MCF 10A (cell line): ENCODE data around the gene CLEC16A. TPM values are rescaled to one million over a fixed set of nuclear protein-coding genes. Genes with fewer than 3 reads are reported as not detected.
"Not testable (repeated sequence)": the region's sequence is repeated elsewhere in the genome, so short reads cannot be mapped to it uniquely, and the experiment has no call there.

ENCODE experiments used
- BruUV-seq: library from RNA; stranded (reverse); fragments of 400-500 nt; replicated peaks from 2 replicates; lab custom pipeline; 2021; lab: Mats Ljungman, UMichigan
- CTCF ChIA-PET: fragments of 300-600 bp; sonication (Branson Sonifier 250); formaldehyde crosslinking; extraction: SDS; loops from one replicate; lab custom pipeline; 2021; ENCODE audit warnings: antibody characterized with exemption, inconsistent platforms; lab: Yijun Ruan, JAX
- POLR2A ChIA-PET: fragments of 300-600, 350-650 bp; sonication (Branson Sonifier 250); formaldehyde crosslinking; extraction: SDS; loops from one replicate; lab custom pipeline; 2020; ENCODE audit warnings: antibody characterized with exemption, inconsistent platforms; lab: Yijun Ruan, JAX
- DNase-seq: peaks from one replicate; pipeline ENCODE4 v3.0.0-alpha.2; 2018; ENCODE audit not compliant: unreplicated experiment
- H3K27ac Mint-ChIP-seq: one replicate; pipeline ENCODE4 v1.8.0; 2022; ENCODE audit warnings: mild to moderate bottlenecking, low read depth, mixed read lengths; ENCODE audit not compliant: unreplicated experiment
- H3K27me3 Mint-ChIP-seq: one replicate; pipeline ENCODE4 v1.8.0; 2022; ENCODE audit warnings: mixed read lengths; ENCODE audit not compliant: insufficient read depth, unreplicated experiment
- H3K36me3 Mint-ChIP-seq: one replicate; pipeline ENCODE4 v1.8.0; 2022; ENCODE audit warnings: mild to moderate bottlenecking, moderate library complexity, mixed read lengths; ENCODE audit not compliant: insufficient read depth, unreplicated experiment
- H3K4me1 Mint-ChIP-seq: one replicate; pipeline ENCODE4 v1.8.0; 2022; ENCODE audit warnings: mixed read lengths; ENCODE audit not compliant: insufficient read depth, unreplicated experiment
- H3K4me3 Mint-ChIP-seq: one replicate; pipeline ENCODE4 v1.8.0; 2022; ENCODE audit warnings: mild to moderate bottlenecking, moderate library complexity, mixed read lengths; ENCODE audit not compliant: unreplicated experiment
- H3K9me3 Mint-ChIP-seq: one replicate; pipeline ENCODE4 v1.8.0; 2022; ENCODE audit warnings: mixed read lengths; ENCODE audit not compliant: unreplicated experiment
- intact Hi-C: fragments of 100-400 bp; cut with micrococcal nuclease; formaldehyde crosslinking; loops from 2 replicates; pipeline ENCODE4 v1.14.1; 2022
- total RNA-seq: library from RNA; stranded (reverse); gene quantifications from 2 replicates; pipeline ENCODE4 v1.2.3, GENCODE V29; 2022
- TF ChIP-seq, protein P1 (sequence below): fragments of 200-600 bp; IDR thresholded peaks from one replicate; pipeline ENCODE4 v1.8.0; 2022; ENCODE audit warnings: antibody characterized with exemption, mild to moderate bottlenecking; ENCODE audit not compliant: unreplicated experiment

The CLEC16A gene
- total RNA-seq, 1 experiment from 2014 or later: 32.4 TPM

DNA sequence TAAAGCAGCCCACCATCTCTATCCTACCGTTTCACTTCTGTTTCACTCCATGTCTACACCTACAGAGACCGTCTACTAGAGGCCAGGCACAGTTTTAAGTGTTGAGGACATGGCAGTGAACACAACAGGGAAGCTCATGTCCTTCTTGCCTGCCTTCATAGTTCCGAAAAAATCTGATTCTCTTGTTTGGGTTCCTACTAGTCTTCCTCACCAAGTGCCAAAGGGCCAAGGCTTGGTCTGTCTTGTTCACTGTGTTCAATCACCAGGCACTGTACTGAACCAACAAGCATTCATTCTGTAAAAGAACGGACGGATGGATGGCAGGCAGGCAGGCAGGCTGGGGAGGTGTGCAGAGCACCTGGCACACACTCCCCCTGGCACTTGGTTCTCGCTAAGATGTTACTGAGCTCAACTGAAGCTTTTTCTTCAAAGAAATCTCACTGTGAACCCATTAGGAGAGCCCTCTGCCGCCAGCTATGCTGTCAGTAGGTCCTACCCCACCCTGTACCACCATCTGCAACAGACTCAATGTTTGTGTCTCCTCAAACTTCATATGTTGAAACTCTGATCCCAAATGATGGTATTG lies 4.6 kb upstream of the CLEC16A start:
- H3K27ac Mint-ChIP-seq: no peak overlapping the region
- peaks cover 36% of the 10 kb centered on the region for H3K4me1 Mint-ChIP-seq
- peak overlapping the region; percentile 94 for H3K4me3 Mint-ChIP-seq
- no peaks in the 10 kb centered on the region for H3K27me3 Mint-ChIP-seq
- DNase-seq: no peak
- intact Hi-C loops: loop anchor here (5.0 kb wide), 1 partner anchor 77 kb away; no protein-coding TSS in a partner anchor
- H3K36me3 Mint-ChIP-seq: peaks cover 10% of the 10 kb centered on the region
- ChIA-PET CTCF (interaction anchor here (0.6 to 2.7 kb wide), 4 partner anchors 15 to 425 kb away, joined by 3 to 9 read pairs (median 5); no protein-coding TSS in a partner anchor), POLR2A (no interaction called here)
- BruUV-seq: no TSS peak
- no peaks in the 10 kb centered on the region for H3K9me3 Mint-ChIP-seq
- TF ChIP-seq, protein P1, sequence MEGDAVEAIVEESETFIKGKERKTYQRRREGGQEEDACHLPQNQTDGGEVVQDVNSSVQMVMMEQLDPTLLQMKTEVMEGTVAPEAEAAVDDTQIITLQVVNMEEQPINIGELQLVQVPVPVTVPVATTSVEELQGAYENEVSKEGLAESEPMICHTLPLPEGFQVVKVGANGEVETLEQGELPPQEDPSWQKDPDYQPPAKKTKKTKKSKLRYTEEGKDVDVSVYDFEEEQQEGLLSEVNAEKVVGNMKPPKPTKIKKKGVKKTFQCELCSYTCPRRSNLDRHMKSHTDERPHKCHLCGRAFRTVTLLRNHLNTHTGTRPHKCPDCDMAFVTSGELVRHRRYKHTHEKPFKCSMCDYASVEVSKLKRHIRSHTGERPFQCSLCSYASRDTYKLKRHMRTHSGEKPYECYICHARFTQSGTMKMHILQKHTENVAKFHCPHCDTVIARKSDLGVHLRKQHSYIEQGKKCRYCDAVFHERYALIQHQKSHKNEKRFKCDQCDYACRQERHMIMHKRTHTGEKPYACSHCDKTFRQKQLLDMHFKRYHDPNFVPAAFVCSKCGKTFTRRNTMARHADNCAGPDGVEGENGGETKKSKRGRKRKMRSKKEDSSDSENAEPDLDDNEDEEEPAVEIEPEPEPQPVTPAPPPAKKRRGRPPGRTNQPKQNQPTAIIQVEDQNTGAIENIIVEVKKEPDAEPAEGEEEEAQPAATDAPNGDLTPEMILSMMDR: no peak

GRCh38 chr16:10940501-10941079 lies 3.8 kb upstream of the CLEC16A start:
- Mint-ChIP-seq H3K4me3 (peak overlapping the region; percentile 94), H3K4me1 (peaks cover 43% of the 10 kb centered on the region), H3K9me3 (no peaks in the 10 kb centered on the region), H3K27me3 (no peaks in the 10 kb centered on the region), H3K27ac (no peak overlapping the region), H3K36me3 (peaks cover 8% of the 10 kb centered on the region)
- TSS peak; percentile 22 for BruUV-seq
- ChIA-PET POLR2A (interaction anchor here (0.8 to 2.4 kb wide), 3 partner anchors 112 to 802 kb away, joined by 3 to 6 read pairs (median 3); partner anchors contain the start of genes NUBP1 and TXNDC11), CTCF (interaction anchor here (0.6 to 2.7 kb wide), 9 partner anchors 8 to 619 kb away, joined by 3 to 9 read pairs (median 5); no protein-coding TSS in a partner anchor)
- TF ChIP-seq, protein P1: no peak
- intact Hi-C loops: loop anchor here (5.0 kb wide), 1 partner anchor 78 kb away; no protein-coding TSS in a partner anchor
- DNase-seq: no peak

DNA sequence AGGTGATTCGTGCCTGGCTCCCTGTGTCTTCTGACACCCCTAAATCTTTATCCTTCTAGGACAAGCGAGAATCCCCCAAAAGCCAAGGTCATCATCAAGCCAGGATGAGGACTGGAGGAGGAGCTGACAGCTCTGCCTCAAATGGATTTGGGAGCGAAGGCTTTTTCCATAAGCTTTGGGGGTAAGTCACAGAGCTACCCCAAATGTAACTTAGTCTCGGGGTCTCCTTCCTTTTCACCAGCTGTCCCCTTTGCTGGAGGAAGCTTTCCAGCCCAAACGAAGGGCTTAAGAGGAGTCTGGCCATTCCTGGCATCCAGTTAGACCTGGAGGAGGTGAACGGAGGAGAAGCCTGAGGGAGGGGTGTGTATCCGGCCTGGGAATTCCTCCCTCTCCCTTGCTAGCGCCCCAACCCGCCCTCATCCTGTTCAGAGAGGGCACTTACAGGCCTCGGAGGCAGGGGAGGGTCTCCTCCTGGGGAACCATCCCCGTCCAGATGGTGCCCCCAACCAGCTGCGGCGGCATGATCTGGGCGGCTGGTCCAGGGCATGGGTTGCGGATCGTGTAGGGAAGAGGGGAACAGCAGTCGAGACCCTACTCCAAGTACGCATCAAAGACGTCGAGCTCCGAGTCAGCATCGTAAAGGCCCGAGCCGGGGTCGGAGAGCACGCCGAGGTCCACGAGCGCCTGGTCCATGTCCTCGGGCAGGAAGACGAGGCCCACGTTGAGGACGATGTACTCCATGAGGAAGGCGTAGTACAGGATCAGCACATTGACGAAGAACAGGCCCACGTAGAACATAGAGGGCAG lies 3.0 kb upstream of the CLEC16A start:
- TF ChIP-seq, protein P1: no peak
- ChIA-PET CTCF (interaction anchor here (0.6 to 2.7 kb wide), 8 partner anchors 9 to 620 kb away, joined by 3 to 9 read pairs (median 6); no protein-coding TSS in a partner anchor), POLR2A (interaction anchor here (0.8 to 2.4 kb wide), 3 partner anchors 113 to 802 kb away, joined by 3 to 6 read pairs (median 3); partner anchors contain the start of genes NUBP1 and TXNDC11)
- Mint-ChIP-seq H3K27ac (peak overlapping the region; percentile 77), H3K9me3 (no peaks in the 10 kb centered on the region), H3K36me3 (peaks cover 5% of the 10 kb centered on the region), H3K4me3 (peak overlapping the region; percentile 94), H3K27me3 (no peaks in the 10 kb centered on the region), H3K4me1 (peaks cover 50% of the 10 kb centered on the region)
- intact Hi-C loops: loop anchor here (5.0 kb wide), 1 partner anchor 79 kb away; no protein-coding TSS in a partner anchor
- BruUV-seq: no TSS peak
- DNase-seq: peak; percentile 27

DNA sequence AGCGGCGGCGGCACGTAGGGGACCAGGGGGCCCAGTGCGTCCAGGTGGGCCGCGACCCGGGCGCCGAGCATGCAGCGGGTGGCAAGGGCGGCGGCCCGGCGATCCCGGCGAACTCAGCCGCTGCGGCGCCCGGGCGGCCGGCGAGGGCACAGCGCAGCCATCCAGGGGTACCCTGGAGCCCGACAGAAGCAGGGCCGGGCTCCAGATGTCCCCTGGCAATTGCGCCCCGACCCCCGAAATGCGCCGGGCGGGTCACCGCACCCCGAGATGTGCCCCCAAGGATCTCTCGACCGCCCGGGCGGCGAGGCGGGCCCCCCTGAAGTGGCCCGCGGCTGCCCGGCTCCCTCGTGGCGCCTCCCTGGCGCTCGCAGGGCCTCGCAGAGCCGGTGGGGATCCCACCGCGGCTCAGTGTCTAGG lies 2.4 kb upstream of the CLEC16A start:
- not testable (repeated sequence) for DNase-seq, H3K9me3 Mint-ChIP-seq, H3K36me3 Mint-ChIP-seq, BruUV-seq, H3K27me3 Mint-ChIP-seq
- H3K27ac Mint-ChIP-seq: peak overlapping the region; percentile 77
- intact Hi-C loops: loop anchor here (5.0 kb wide), 1 partner anchor 80 kb away; no protein-coding TSS in a partner anchor
- POLR2A ChIA-PET: interaction anchor here (0.7 to 2.4 kb wide), 5 partner anchors 15 to 198 kb away, joined by 3 to 6 read pairs (median 3); partner anchors contain the start of gene NUBP1
- CTCF ChIA-PET: interaction anchor here (1.7 kb wide), 2 partner anchors 10 to 13 kb away, joined by 5 to 6 read pairs; no protein-coding TSS in a partner anchor
- H3K4me1 Mint-ChIP-seq: peaks cover 55% of the 10 kb centered on the region
- H3K4me3 Mint-ChIP-seq: peak overlapping the region; percentile 94
